ENCODE data around the gene LRIT3.
A peak's percentile ranks its signal among the peaks of the same experiment; 100 is the strongest.

LRIT3 gene

DNA sequence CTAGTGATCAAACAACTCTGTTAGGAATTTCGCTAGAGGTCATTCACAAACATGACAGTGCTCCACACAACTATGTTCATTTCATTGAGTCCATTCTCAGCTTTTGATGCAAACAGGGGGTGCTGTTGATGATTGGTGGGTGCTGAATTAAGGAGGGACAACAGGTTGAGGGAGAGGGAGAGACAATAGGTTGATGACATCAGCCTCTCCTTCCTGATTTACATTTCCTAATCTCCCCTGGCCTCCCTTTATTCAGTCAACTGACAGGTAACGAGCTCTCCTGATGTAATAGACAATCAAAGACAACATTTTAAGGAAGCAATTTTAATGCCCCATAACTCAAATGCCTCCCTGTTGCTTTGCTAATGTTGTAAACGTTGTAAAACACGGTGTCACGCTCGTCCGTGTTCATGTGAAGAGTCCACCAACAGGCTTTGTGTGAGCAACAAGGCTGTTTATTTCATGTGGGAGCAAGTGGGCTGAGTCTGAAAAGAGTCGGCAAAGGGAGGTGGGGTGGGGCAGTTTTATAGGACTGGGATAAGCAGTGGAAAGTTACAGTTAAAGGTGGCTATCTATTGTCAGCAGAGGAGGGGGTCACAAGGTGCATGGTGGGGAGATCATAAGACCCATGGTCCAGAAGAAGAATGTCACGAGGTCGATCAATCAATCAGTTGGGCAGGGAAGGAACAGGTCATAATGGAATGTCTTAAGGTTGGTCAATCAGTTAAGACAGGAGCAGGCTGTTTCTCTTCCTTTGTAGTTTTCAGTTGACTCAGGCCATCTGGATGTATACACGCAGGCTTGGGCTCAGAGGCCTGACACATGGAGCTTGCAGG, 37.1 kb upstream of the LRIT3 start:
- no peak for TF ChIP-seq ZFX (IDR thresholded peaks at IDR 0.05)
- TF ChIP-seq, protein P1, sequence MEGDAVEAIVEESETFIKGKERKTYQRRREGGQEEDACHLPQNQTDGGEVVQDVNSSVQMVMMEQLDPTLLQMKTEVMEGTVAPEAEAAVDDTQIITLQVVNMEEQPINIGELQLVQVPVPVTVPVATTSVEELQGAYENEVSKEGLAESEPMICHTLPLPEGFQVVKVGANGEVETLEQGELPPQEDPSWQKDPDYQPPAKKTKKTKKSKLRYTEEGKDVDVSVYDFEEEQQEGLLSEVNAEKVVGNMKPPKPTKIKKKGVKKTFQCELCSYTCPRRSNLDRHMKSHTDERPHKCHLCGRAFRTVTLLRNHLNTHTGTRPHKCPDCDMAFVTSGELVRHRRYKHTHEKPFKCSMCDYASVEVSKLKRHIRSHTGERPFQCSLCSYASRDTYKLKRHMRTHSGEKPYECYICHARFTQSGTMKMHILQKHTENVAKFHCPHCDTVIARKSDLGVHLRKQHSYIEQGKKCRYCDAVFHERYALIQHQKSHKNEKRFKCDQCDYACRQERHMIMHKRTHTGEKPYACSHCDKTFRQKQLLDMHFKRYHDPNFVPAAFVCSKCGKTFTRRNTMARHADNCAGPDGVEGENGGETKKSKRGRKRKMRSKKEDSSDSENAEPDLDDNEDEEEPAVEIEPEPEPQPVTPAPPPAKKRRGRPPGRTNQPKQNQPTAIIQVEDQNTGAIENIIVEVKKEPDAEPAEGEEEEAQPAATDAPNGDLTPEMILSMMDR (conservative IDR thresholded peaks at IDR 0.05), result no peak
- no peak overlapping the region for H3K27ac ChIP-seq

DNA sequence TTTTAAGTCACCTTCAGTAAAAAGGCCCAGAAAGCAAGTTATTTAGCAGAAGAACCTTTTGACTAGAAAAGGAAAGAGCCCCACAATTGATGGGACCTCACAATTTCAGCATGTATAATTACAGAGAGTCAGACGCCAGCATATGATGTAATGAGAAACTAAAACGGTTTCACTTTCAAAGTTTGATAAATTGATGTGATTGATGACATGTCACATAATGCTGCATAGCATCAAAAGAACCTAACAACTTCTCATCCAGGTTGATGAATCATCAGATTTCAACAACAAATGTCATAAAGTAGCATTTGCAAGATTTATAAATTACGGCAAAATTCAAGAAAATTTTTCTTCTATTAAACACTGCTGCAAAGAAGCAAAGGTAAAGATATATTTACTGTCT, 36.2 kb upstream of the LRIT3 start:
- no peak overlapping the region for H3K27ac ChIP-seq
- TF ChIP-seq, protein P1 (conservative IDR thresholded peaks at IDR 0.05), result no peak
- no peak for TF ChIP-seq ZFX (IDR thresholded peaks at IDR 0.05)

DNA sequence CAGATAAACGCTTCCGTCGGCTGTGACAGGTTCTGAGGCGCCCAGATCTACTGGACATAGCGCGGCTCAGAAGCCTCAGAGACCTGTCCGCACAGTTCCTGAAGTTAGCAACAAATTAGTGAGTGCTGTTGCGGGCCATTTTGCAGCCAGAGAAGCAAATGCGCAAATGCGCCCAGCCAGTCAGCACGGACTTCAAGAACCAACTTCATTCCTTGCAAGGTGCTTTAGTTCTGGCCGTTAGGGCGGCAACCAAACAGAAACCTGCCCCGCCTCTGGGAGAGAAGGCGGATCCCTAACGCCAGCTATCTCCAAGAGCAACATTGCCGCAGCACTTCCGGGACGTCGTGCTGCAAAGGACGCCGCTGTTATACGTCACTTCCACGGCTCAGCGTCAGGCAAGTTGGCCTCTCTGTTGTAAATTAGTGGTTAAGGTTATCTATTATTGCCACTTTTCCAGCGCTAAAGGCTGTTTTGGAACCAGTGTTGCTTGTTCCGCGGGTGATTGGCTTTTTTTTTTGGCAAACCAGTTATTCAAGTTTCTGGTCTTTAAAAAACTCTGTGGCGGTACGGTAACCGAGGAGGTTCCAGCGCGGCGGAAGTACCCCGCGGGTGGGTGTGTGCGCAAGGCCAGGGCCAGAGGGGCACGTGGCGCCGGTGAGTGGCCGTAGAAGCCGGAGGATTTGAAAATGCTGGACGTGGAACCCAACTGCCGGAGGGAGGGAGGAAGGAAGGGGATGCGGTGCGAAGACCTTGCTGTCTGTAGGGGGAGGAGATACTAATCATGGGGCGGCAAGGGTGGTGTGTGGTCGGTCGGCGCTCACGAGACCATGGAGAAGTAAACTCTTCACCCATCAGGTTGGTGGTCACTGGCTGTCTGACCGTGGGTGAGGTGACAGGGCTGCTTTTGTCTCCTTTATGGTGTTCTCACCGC, 32.5 kb upstream of the LRIT3 start, which contains the start of gene GAR1:
Gene GAR1 (plus strand): TSS at position 612 of the 931 bp plus-strand sequence. CDS start 403 bp downstream, outside the sequence.
- TF ChIP-seq, protein P1 (conservative IDR thresholded peaks at IDR 0.05), result no peak
- TF ChIP-seq ZFX (IDR thresholded peaks at IDR 0.05), result peak; percentile 27; the same call in 1 of the 2 replicates
- peak within 1 kb of the TSS; percentile 70 for H3K27ac ChIP-seq

DNA sequence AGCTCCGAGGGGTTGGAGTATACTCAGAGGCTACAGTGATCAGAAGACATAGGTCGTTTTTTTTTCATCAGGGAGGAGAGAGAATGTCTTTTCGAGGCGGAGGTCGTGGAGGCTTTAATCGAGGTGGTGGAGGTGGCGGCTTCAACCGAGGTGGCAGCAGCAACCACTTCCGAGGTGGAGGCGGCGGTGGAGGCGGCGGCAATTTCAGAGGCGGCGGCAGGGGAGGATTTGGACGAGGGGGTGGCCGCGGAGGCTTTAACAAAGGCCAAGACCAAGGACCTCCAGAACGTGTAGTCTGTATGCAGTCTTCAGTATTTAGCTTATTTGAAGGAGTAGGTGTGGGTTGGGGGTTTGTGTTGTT, 31.8 kb upstream of the LRIT3 start:
- TF ChIP-seq, protein P1 (conservative IDR thresholded peaks at IDR 0.05), result no peak
- TF ChIP-seq ZFX (IDR thresholded peaks at IDR 0.05), result no peak
- H3K27ac ChIP-seq, result peak overlapping the region; percentile 70

DNA sequence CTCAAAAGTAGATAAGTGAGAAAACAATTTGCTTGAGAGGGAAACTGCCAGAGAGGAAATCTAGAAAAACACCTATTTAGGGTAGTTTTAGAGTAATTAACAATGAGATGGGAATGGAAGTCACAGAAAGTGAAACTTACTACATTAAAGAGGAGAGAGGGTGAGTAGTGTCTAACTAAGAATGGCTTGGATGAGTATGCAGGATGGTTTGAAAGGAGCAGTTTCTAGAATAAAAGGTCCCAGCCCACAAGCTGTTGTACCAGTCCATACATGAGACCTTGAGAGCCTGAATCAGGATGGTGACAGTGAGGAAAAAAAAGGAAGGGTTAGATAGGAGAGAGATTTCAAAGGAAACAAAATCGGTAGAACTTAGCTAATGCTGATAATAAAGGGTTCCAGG, 31.0 kb upstream of the LRIT3 start:
- TF ChIP-seq ZFX (IDR thresholded peaks at IDR 0.05), result no peak
- TF ChIP-seq, protein P1 (conservative IDR thresholded peaks at IDR 0.05), result no peak
- no peak overlapping the region for H3K27ac ChIP-seq

DNA sequence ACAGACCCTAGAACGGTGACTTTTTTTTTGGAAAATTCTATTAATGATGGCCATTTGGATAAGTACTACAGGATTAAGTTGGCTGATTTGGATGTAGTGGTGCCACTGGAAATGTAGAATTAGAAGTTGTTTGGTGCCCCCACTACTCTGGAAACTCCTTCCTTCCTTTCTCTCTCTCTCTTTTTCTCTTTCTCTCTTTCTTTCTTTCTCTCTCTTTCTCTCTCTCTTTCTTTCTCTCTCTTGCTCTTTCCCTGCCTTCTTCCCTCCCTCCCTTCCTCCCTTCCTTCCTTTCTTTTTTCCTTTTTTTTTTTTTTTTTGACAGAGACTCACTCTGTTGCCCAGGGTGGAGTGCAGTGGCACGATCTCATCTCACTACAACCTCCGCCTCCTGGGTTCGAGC, 29.6 kb upstream of the LRIT3 start:
- no peak for TF ChIP-seq ZFX (IDR thresholded peaks at IDR 0.05)
- TF ChIP-seq, protein P1 (conservative IDR thresholded peaks at IDR 0.05), result no peak
- no peak overlapping the region for H3K27ac ChIP-seq

DNA sequence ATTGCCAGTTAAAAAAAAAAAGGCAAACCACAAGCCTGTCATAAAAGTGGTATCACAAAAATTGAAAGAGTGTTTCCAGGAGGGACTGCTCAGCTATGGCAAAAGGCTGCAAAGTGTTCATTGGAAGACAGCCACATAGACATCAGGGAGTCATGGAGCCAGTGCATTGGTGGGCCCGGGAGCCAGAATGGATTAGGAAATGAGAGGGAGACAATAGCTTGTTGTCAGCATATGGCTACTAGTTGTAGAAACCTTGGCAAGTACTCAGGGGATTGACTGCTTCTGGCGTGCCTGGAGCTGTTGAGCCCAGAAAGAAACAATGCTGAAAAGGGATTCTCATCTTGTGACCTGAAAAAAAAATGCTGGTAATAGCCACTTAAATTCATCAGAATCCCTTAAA, 27.3 kb upstream of the LRIT3 start:
- H3K27ac ChIP-seq, result no peak overlapping the region
- TF ChIP-seq, protein P1 (conservative IDR thresholded peaks at IDR 0.05), result no peak
- no peak for TF ChIP-seq ZFX (IDR thresholded peaks at IDR 0.05)
